ENCODE results near the gene CEP57.
"Not testable (repeated sequence)": the region's sequence is repeated elsewhere in the genome, so short reads cannot be mapped to it uniquely, and the experiment has no call there.

CEP57 gene

GRCh38 chr11:95860024-95860423, 69.7 kb downstream of the CEP57 start:
- not testable (repeated sequence) for DNase-seq (ENCODE audit: low read depth)

DNA sequence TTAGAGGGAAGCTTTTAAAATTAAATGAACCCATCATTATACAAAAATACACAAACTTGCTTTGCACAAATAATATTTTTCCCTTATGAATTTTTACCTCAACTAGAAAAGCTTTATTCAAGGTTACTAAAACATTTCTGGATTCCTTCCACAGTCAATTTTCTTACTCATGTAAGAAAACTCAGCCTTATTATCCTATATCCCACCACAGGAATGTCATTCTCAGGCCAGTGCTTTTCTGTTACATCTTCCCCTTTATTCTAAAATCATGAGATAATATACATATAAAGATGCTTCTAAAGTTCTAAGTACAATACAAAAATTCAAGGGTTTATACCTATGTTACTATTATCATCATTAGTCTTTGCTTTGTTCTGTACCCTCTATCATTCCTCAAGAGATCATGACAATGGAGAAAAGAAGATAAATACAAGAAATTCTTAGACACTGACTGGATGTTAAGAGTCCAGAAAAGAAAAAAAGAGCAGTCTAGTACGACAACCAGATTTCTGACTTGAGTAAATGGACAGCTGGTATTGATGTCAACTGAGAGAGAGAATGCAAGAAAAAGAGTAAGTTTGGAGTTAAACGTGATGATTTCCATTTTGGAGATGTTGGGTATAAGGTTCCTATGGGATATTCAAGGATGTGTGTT, 73.3 kb downstream of the CEP57 start:
- peak; percentile 14 for DNase-seq (ENCODE audit: low read depth)

DNA sequence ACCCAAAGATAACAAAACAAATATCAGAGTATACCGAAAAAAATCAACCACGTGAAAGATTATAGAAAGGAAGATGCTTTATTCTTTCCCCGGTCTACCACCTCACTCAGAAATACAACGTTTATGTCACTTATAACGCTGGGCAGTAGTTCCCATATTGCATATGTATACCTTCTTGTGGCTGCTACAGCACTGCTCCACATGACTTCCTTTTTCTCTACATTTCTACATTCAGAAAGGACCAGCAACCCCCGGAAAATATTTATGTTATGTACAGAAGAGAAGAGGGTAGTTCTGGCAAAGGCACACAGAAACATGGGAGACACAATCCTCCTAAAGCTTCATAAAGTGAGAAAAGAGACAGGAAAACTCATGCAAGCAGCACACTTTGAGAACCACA, 76.8 kb downstream of the CEP57 start:
- no peak for DNase-seq (ENCODE audit: low read depth)

- DNase-seq (ENCODE audit: low read depth): not testable (repeated sequence)
Observed at GRCh38 chr11:95870877-95871276, 80.6 kb downstream of the CEP57 start.

DNA sequence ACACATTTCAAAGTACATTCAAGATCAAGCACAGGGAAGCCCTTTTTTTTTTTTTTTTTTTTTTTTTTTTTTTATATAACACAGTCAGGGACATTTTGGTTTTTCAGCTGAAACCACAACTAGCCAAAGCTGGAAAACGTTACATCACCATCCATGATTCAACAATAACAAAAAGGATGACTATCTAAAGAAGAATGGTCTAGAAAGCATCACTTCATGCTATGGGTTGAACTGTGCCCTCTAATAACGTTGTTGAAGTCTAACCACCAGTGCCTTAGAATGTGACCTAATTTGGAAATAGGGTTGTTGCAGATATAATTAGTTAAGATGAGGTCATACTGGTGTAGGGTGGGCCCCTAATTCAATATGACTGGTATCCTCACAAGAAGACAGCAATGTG, 87.0 kb downstream of the CEP57 start:
- DNase-seq (ENCODE audit: low read depth): peak; percentile 95
